ENCODE measurements around the gene UBE4B. TPM values are rescaled to one million over a fixed set of nuclear protein-coding genes. Genes with fewer than 3 reads are reported as not detected.

UBE4B gene
- polyA plus RNA-seq, 2 of the 4 experiments (the other 2 are of a cell fraction): 13.5 to 15.1 TPM

DNA sequence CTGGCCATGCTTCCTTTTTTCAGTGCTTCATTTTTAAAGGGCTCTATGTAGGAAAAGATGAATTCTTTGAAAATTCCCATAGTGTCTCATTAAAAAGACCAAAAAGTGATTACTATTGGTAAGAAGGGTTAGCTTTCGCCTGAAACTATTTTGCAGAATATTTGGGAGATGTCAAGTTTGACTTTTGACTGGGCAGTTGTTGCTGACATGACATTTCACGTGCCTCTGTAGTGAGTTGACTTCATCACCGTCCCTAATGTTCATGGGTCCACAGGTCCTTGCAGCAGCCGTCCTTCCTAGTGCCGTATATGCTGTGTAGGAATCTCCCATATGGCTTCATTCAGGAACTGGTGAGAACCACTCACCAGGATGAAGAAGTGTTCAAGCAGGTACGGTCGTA is 88.9 kb downstream of the UBE4B start (continued):
- TF ChIP-seq, protein P1, sequence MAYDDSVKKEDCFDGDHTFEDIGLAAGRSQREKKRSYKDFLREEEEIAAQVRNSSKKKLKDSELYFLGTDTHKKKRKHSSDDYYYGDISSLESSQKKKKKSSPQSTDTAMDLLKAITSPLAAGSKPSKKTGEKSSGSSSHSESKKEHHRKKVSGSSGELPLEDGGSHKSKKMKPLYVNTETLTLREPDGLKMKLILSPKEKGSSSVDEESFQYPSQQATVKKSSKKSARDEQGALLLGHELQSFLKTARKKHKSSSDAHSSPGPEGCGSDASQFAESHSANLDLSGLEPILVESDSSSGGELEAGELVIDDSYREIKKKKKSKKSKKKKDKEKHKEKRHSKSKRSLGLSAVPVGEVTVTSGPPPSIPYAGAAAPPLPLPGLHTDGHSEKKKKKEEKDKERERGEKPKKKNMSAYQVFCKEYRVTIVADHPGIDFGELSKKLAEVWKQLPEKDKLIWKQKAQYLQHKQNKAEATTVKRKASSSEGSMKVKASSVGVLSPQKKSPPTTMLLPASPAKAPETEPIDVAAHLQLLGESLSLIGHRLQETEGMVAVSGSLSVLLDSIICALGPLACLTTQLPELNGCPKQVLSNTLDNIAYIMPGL (CRISPR knock-in tag; IDR thresholded peaks at IDR 0.05; ENCODE audit: borderline replicate concordance): no peak
- TF ChIP-seq TFCP2L1 (CRISPR knock-in tag; IDR thresholded peaks at IDR 0.05): no peak
- TF ChIP-seq, protein P2, sequence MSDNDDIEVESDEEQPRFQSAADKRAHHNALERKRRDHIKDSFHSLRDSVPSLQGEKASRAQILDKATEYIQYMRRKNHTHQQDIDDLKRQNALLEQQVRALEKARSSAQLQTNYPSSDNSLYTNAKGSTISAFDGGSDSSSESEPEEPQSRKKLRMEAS (IDR thresholded peaks at IDR 0.05): no peak
- TF ChIP-seq ZSCAN20 (CRISPR knock-in tag; IDR thresholded peaks at IDR 0.05): no peak
- no peak for TF ChIP-seq MYC (IDR thresholded peaks at IDR 0.05; ENCODE audit: borderline replicate concordance, low read length)

DNA sequence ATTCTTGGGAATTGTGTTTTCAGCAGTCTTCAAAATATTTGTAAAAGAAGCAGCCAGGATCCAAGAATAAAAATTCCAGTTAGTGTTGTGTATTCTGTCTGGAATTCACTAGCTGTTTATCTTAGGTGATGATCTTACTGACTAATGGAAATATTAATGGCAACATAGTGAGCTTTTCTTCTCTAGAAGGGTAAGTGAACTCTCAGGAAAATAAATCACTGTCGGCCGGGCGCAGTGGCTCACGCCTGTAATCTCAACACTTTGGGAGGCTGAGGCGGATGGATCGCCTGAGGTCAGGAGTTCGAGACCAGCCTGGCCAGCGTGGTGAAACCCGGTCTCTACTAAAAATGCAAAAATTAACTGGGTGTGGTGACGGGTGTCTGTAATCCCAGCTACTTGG is 90.2 kb downstream of the UBE4B start:
- Histone ChIP-seq H3K27ac (no peak overlapping the region), H3K4me1 (no peaks in the 10 kb centered on the region), H3K9me3 (no peaks in the 10 kb centered on the region), H3K4me2 (no peak overlapping the region), H3K4me3 (no peak overlapping the region)
- WGBS (ENCODE audit: missing lambda C conversion rate): 84% methylated on average over 10 of the region's 10 CpGs
- CTCF ChIA-PET: interaction anchor here (0.7 to 0.9 kb wide), 2 partner anchors 11 to 132 kb away, joined by 3 read pairs; no protein-coding TSS in a partner anchor
- DNase-seq (ENCODE audit: low read depth in 1 of 2, low spot score in 1 of 2): no peak
- no peak for ATAC-seq
- FAIRE-seq: no peak
- TF ChIP-seq NPAS2 (CRISPR knock-in tag; IDR thresholded peaks at IDR 0.05; ENCODE audit: borderline replicate concordance) (no peak), KDM5A (IDR thresholded peaks at IDR 0.05) (no peak), GATA3 (IDR thresholded peaks at IDR 0.05; ENCODE audit: borderline replicate concordance) (no peak)
- POLR2A ChIA-PET: no interaction called here

DNA sequence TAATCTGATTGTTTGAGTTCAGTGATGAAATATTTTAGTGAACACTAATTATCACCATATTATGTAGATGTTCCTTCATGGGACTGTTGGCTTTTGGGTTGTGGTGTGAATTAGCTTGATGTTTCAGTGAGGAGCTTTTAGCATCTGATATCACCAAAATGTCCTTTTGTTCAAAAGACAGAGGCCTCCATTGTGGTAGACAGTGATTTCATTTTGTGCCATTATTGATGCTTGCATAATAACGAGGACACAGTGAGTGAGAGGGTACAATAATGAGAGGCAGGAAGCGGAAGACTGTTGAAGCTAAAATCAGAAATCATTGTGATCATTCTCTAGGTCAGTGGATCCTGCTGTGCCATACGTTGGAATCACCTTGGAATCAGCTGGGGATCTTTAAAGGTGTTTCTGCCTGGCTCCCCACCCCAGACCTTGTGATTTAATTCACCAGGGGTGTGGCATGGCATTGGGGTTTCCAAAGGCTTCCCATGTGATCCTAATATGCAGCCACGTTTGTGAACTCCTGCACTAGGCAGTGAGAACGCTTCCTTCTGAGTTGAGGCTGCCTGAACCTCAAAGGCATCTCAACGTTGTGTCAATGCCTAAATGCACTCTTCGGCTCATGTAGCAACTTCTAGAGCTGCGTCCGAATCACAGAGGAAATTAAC is 95.5 kb downstream of the UBE4B start:
- TF ChIP-seq BHLHE40 (IDR thresholded peaks at IDR 0.05; ENCODE audit: low read depth, low read length) (no peak), CBX8 (IDR thresholded peaks at IDR 0.05) (no peak), SREBF2 (IDR thresholded peaks at IDR 0.05) (no peak), TP53 (CRISPR knock-in tag; IDR thresholded peaks at IDR 0.05) (no peak), FOSL2 (IDR thresholded peaks at IDR 0.05) (no peak), FOSL2 (CRISPR knock-in tag; IDR thresholded peaks at IDR 0.05) (no peak), KDM1A (IDR thresholded peaks at IDR 0.05; ENCODE audit: low read depth) (no peak), HOXB13 (CRISPR knock-in tag; IDR thresholded peaks at IDR 0.05; ENCODE audit: low read depth) (no peak)
- TF ChIP-seq, protein P3, sequence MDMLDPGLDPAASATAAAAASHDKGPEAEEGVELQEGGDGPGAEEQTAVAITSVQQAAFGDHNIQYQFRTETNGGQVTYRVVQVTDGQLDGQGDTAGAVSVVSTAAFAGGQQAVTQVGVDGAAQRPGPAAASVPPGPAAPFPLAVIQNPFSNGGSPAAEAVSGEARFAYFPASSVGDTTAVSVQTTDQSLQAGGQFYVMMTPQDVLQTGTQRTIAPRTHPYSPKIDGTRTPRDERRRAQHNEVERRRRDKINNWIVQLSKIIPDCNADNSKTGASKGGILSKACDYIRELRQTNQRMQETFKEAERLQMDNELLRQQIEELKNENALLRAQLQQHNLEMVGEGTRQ (IDR thresholded peaks at IDR 0.05): no peak
- TF ChIP-seq, protein P4, sequence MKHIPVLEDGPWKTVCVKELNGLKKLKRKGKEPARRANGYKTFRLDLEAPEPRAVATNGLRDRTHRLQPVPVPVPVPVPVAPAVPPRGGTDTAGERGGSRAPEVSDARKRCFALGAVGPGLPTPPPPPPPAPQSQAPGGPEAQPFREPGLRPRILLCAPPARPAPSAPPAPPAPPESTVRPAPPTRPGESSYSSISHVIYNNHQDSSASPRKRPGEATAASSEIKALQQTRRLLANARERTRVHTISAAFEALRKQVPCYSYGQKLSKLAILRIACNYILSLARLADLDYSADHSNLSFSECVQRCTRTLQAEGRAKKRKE (CRISPR knock-in tag; IDR thresholded peaks at IDR 0.05; ENCODE audit: low read depth): no peak
- H3K4me3 ChIP-seq: no peak overlapping the region
- no peak for ATAC-seq
- no peak for FAIRE-seq
- WGBS (ENCODE audit: missing lambda C conversion rate): 90% methylated on average over 9 of the region's 9 CpGs
- H3K4me1 ChIP-seq: no peaks in the 10 kb centered on the region
- ChIA-PET CTCF (interaction anchor here (1.1 kb wide), 1 partner anchor 407 kb away, joined by 3 read pairs; no protein-coding TSS in a partner anchor), POLR2A (no interaction called here)
- H3K4me2 ChIP-seq: no peak overlapping the region
- DNase-seq (ENCODE audit: low read depth in 1 of 2, low spot score in 1 of 2): no peak
- no peak overlapping the region for H3K27ac ChIP-seq
- no peaks in the 10 kb centered on the region for H3K9me3 ChIP-seq

DNA sequence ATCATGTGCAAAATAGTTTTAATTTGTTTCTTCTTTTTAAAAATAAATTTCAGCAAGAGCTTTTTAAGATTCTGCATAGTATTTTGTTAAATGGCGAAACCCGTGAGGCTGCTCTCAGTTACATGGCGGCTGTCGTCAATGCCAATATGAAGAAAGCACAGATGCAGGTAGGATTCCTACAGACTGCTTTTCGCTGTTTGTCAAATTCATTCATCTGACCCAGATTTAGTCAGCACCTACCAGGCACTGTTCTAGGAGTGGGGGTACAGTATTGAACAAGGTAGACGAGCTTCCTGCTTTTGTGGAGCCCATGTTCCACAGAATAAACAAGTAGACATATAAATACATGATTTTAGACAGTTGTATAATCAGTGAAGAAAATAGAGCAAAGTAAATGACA is 99.6 kb downstream of the UBE4B start:
- no peak overlapping the region for H3K27ac ChIP-seq
- ATAC-seq: no peak
- no peak overlapping the region for H3K4me3 ChIP-seq
- H3K9me3 ChIP-seq: no peaks in the 10 kb centered on the region
- no peak for FAIRE-seq
- 88% methylated on average over 6 of the region's 6 CpGs for WGBS (ENCODE audit: missing lambda C conversion rate)
- H3K4me2 ChIP-seq: no peak overlapping the region
- DNase-seq (ENCODE audit: low read depth in 1 of 2, low spot score in 1 of 2): no peak
- no peaks in the 10 kb centered on the region for H3K4me1 ChIP-seq
- CTCF ChIA-PET: interaction anchor here (0.6 to 1.7 kb wide), 3 partner anchors 22 to 130 kb away, joined by 3 to 4 read pairs (median 3); no protein-coding TSS in a partner anchor
- POLR2A ChIA-PET: no interaction called here
- TF ChIP-seq CHD2 (IDR thresholded peaks at IDR 0.05; ENCODE audit: low read length, partially characterized antibody): no peak
- no peak for TF ChIP-seq TP53 (CRISPR knock-in tag; IDR thresholded peaks at IDR 0.05)
- no peak for TF ChIP-seq POLR2AphosphoS2 (conservative IDR thresholded peaks at IDR 0.05; ENCODE audit: low read length)
- TF ChIP-seq TFCP2L1 (CRISPR knock-in tag; IDR thresholded peaks at IDR 0.05): no peak
- TF ChIP-seq FOSL2 (IDR thresholded peaks at IDR 0.05): no peak
- TF ChIP-seq FOSL2 (CRISPR knock-in tag; IDR thresholded peaks at IDR 0.05): no peak
- no peak for TF ChIP-seq RAD21 (conservative IDR thresholded peaks at IDR 0.05 in 1 of 2, IDR thresholded peaks at IDR 0.05 in 1 of 2)
- TF ChIP-seq JUN (IDR thresholded peaks at IDR 0.05): no peak
- TF ChIP-seq, protein P2 (IDR thresholded peaks at IDR 0.05): no peak
- TF ChIP-seq SMC3 (IDR thresholded peaks at IDR 0.05): no peak
- TF ChIP-seq FOXS1 (CRISPR knock-in tag; IDR thresholded peaks at IDR 0.05): no peak
- TF ChIP-seq, protein P5, sequence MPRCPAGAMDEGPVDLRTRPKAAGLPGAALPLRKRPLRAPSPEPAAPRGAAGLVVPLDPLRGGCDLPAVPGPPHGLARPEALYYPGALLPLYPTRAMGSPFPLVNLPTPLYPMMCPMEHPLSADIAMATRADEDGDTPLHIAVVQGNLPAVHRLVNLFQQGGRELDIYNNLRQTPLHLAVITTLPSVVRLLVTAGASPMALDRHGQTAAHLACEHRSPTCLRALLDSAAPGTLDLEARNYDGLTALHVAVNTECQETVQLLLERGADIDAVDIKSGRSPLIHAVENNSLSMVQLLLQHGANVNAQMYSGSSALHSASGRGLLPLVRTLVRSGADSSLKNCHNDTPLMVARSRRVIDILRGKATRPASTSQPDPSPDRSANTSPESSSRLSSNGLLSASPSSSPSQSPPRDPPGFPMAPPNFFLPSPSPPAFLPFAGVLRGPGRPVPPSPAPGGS (IDR thresholded peaks at IDR 0.05): no peak
- no peak for TF ChIP-seq CBX2 (IDR thresholded peaks at IDR 0.05; ENCODE audit: borderline replicate concordance, low read depth)
- no peak for TF ChIP-seq HDAC2 (IDR thresholded peaks at IDR 0.05)
